ENCODE data around the gene DNAJB6.

Gene DNAJB6

DNA sequence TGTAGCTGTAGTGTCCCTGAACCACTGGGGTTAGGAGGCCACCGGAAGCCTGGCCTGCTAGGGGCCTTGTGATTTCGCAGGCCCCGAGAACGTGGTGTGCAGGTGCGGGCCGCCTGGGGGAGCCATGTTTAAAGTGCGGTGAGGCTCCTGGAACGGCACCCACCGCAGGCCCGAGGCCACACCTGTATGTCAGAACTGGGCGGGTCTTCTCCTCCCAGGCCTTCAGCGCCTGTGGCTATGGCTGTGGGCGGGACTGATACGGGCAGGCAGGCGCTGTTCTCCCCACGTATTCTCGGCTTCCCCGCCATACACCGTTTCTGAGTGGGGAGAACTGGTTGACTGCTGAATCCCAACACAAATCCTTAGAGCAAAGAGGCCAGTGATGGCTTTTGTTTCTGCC, 74.8 kb downstream of the DNAJB6 start:
- DNase-seq: no peak

DNA sequence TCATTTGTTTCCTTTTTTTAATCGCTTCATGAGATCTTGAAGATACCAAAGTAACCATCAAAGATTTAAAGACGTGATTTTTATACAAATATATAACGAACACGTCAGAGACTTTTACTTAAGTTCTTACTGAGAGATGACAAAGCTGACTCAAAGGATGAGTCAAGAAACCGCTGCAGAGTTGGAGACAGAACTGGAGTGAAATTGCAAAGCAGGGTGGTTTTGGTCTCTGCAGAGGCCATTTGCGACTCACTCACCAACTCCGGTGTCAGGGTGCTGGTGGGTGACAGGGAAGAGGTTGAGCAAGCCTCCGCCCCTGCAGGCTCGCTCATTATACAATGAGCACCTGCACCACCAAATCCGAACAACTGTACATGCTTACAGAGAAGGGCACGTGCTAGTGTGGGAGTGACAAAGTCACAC, 75.2 kb downstream of the DNAJB6 start:
- no peak for DNase-seq

DNA sequence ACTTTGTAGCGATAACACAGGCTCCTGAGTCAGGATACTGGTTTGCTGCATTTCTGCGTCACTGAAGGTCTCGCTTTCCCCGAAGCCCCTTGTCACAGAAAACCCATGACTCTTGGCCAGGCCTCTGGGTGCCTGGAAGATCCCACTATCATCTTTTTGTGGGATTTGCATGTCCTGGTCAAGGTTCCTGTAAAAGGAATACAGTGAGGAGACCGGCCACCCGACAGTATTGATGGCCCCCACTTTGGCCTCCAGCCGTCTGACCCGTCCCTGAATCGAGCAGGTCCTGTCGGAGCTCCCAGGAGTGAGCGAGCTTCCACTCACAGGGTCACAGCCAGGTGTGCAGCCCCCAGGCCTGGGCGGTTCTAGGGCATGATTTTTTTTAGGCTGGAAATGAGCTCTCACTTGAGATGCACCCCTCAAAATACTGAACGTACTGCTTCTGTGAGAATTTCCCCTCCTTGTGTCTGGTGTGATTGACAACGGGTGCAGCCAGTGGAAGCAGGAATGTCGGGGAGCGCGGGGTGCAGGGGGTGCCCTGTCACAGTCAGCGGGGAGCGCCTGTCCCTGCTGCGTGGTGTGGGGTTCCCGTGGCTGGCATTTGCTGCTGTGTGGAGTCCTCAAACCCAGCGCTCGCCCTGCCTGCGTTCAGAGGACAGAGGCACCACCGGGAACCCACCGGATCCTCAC, 75.8 kb downstream of the DNAJB6 start:
- DNase-seq: no peak

DNA sequence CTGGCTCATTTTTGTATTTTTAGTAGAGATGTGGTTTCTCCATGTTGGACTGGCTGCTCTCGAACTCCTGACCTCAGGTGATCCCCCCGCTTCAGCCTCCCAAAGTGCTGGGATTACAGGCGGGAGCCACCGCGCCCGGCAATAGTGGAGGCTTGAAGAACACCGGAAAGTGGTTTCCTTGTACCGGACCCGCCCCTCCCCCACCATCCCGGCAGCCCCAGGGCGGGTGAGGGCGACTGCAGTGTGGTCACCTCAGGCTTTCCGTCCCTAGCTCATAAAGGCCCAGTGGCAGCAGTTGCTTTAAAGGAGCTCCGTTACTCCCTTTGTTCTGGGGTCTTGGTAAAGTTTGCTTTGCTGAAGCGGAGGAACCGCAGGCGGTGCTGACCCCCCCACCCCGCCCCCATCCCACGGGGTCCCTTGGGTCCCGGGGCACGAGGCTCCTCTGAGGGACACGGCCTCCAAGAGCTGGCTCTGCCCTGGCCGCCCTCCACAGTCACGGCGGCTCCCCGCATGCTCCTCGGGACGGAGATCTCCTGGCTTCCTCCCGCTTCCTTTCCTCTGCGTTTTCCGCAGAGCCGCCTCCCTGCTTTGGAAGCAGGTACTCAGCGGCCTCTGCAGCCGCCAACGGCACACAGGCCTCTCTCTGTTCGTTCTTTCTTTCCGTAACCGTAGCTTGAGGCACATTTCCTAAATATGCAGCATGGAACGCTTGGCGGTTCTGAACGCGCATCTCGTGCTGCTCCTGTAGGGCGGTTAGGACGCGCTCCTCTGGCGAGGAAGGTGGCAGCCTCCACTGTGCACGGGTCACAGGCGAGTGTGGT, 77.3 kb downstream of the DNAJB6 start:
- DNase-seq: no peak

DNA sequence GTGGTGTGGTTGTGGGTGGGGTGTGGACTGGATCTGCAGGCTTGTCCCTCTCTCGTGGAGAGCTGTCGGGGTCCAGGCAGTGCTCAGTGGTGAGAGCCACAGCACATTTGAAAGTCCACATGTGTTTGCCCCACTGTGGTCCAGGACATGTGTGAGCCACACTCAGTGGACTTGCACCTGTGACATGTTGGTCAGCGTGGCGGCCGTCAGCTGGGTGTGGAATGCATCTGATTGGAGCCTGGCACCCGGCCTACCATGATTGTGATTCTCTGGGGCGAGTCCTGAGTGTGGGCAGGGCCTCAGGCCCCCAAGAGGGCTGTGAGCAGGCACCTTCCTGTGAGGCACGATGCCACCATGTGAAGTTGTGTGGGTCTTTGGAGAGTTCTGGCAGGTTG, 77.9 kb downstream of the DNAJB6 start:
- no peak for DNase-seq

DNA sequence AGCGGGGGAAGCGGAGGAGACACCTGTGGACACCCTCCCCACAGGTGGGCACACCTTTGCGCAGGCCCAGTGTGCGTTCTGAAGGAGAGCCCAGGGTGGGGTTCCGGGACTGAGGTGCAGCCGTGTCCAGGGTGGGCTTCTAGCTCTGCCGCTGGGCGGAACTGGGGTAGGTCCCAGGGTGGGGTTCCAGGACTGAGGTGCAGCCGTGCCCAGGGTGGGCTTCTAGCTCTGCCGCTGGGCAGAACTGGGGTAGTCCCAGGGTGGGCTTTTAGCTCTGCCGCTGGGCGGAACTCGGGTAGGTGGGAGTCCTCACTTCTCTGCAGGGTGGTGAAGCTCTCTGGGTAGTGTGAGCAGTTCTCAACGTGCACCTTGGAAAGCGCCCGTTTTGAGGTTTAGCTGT, 78.7 kb downstream of the DNAJB6 start:
- no peak for DNase-seq

DNA sequence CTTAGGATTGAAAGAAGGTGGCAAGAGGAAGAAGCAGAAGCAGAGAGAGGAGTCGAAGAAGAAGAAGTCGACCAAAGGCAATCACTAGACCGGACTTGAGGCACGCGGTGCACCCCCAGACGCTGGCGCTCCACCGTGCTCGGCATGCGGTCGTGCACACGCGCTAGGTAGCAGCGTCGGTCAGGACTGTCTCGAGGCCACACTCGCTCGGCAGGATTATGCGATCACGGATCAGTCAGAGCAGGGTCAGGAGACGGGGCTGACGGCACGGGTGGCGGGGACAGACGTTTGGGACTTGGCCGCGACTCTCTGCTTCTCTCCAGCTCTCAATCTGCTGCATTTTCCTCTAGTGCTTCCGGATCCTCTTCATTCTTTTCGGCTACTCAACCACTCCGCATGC, 79.2 kb downstream of the DNAJB6 start:
- DNase-seq: no peak

DNA sequence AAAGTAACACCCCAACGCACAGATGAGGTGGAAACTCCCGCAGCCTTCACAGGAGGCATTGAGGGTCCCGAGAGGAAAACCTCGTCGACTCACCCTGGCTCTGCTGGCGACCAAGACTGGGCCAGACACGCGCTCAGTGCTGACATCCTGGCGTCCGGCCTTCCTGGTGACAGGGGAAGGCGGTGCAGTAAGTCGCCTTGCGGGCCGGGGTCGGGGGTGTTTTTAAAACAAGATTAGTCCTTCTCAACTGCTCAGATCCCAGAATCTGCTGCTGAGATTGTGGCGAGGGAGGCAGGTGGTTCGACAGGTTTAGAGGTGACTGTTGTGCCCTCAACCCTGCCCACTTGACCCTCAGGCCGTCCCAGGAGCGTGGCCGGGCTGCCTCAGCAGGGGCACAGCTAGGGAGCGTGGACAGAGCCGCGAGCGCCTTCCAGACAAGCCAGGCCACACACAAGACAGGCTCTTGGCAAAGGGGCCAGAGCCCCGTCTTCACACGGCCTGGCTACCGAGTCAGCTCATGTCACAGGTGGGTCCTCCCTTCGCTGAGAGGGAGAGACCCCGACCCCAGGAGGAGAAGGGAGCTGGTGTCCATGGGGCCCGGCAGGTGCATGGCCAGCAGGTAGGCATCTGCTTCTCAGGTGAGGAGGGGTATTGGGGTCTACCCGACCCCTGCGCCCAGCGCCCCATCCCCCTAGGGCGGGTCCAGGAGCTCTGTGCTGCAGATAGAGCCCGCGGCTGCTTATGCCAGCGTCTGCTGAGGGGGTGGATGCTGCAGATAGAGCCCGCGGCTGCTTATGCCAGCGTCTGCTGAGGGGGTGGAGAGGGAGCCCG, 81.6 kb downstream of the DNAJB6 start:
- no peak for DNase-seq

DNA sequence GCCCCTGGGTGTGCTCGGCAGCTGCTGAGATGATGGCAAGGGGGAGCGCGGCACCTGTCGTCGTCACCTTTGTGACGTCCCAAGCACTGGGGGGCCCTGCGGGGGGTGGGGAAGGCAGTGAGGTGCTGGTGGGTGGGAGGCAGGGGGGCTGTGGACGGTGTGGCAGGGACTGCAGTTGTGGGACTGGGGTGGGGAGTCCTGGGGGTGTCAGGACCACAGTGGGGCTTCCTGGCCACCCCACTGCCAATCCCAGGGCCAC, 82.2 kb downstream of the DNAJB6 start:
- DNase-seq: no peak

DNA sequence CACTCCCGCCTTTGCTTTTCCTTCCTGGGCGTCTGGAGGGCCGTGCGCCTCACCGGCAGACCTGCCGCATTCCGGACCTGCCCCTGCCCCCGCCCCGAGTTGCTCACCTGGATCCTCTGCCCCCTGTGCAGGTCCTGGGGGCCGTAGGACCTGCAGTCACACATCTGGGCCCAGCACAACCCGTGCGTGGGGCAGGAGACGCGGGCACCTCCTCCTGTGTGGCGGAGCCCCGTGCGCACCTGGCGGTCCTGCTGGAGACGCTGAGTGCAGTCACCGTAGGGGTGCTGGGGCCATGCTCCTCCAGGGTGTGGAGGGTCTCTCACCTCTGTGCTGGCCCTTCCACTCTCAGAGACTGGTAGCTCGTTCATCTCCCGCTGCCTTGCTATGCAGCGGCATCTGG, 85.5 kb downstream of the DNAJB6 start:
- no peak for DNase-seq

DNA sequence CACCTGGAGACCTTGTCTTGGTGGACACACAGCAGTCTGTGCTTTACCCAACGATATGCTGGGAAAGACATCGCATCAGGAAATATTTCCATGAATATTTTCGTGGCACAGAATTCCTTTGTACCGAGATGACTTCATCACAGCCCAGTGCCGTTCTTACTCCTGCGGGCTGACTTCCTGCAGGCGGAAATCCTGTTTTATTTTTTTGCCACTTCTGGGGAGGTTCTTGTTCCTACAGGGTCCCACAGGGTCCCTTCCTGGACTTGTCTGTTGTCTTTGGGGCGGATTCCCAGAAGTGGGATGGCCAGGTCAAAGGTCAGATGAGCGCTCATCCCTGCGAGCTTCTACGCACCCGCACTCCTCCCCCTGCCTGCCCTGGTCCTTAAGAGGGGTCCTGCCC, 86.5 kb downstream of the DNAJB6 start:
- DNase-seq: no peak

DNA sequence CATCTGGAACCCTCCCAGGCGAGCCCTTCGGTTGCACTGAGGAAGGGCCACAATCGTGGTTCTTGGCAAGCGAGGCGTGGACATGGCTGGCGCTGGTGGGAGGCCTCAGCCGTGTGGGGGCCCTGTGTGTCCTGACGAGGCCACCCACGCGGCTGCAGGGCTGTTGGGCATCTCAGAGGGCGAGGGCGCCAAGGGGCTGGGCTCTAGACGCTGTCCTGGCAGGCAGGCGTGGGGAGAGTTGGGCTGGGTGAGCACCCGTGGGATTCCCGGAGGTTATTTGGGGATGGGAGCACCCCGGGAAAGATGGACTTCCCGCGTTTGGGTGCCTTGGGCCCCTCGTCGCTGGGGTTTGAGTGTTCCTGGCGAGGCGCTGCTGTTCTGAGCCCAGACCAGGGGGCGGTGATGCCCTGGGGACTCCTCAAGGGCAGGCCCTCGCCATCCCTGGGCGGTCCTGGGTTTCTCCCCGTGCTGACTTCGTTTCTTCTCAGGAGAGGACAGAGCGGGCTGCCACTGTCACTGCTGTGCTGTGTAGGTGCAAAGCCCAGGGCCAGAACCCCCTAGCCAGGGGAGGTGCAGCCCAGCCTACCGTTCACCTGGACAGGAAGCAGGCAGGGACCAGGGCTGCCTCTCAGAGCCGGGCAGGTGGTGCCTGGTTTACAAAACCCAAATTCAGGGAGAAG, 87.2 kb downstream of the DNAJB6 start:
- DNase-seq: no peak

DNA sequence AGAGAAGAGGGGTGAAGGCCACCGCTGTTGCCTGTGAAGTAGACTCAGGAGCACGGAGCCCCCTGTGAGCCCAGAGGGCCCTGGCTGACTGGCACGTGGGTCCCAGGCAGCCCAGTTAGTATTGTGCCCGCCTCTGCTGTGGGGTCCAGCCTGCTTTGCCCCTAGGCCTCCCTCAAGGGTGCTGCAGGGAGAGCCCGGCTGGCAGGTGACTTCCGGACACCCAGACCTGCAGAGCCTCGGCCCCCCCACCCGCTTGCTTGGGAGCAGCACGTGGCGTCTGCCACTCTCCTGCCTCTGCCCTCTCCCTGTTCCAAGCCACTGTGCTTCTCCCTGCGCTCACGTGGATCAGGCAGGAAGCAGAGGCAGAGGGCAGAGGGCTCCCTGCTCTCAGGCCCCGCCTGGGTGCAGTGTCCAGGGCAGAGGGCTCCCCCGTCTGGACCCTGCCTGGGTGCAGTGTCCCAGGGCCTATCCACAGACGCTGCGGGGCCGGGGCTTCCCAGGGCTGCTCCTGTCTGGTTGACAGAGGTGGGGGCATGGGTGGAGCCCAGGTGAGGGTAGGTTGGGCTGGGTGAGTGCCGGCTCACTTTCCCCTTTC, 88.4 kb downstream of the DNAJB6 start:
- DNase-seq: no peak

DNA sequence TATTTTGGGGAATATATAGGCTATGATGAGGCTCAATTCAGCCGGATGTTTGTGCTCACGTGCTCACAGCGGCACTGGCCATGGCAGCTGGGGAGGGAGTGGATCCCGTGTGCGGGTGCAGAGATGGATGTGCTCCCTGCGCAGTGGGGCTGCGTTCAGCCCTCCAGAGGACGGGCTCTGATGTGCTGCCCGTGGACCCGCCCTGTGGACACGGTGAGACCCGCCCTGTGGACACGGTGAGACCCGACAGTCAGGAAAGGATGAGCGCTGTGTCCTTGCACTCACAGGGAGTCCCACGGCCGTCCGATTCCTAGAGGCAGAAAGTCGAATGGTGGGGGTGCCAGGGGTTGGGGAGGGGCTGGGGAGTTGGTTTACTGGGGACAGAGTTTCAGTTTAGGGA, 89.0 kb downstream of the DNAJB6 start:
- DNase-seq: no peak

DNA sequence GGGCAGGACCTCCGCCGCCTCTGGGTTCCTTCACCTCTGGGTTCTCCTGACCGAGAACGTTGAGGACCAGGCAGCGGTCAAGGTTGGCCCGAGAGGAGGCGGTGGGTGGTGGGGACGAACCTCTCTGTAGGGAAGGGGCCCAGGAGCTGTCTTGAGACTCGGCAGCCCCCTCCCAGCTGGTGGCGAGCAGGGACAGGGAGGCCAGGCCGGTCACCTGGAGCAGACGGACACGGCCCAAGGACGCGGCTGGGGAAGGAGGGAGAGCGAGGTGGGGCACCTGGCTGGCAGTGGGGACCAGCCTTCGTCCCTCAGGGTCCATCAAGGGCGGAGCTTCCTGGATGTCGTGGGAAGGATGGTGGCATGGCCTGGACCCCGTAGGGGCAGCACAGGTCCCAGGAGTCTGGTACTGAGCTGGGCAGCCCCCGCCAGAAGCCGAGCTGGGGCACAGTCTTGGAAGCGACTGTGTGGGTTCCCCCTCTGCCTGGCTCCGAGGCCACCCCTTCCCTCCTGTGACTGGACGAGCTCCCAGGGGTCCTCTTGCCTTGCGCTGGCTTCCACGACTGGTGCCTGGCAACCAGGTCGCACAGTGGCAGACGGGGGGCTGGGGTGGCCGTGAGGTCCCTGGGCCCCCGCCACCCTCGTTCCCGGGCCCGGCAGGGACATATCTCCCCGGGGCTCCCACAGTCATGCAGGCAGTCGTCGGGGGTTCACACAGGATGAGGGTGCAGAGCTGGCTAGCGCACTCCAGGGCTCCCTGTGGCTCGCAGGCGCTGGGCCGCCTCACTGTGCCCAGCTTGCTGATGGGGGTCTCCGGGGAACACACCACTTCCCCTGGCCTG, 89.9 kb downstream of the DNAJB6 start:
- no peak for DNase-seq

DNA sequence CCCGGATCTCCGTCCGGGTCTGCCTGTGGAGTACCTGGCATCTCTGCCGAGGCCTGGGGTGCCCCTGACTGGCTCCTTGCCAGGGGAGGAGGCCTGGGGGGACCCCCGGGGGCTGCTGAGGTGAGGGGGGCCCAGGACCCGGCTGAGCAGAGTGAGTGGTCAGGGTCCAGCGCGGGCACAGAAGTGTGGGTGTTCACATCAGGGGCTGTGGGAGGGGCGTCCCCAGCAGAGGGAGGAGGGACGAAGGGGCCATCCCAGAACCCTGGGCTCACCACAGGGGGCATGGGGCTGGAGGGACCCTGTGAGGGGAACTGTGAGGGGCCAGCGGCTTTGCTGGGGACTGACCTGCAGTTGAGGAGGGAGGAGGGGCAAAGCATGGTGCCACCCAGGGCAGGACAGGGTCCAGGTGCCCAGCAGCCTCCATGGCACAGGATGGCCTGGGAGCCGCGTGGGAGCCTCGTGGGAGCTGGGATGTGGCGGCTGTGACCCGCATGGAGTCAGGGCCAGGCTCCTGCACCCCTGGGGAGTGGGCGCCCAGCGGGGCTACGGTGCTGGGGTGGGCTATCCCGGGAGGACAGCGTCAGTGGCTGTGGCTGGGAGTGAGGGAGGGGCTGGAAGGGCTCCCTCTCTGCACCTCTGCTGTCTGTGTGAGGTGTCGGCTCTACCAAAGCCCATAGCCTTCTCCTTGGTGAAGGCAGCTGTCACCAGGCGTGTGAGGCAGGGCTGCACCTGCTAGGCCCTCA, 91.2 kb downstream of the DNAJB6 start:
- DNase-seq: no peak

DNA sequence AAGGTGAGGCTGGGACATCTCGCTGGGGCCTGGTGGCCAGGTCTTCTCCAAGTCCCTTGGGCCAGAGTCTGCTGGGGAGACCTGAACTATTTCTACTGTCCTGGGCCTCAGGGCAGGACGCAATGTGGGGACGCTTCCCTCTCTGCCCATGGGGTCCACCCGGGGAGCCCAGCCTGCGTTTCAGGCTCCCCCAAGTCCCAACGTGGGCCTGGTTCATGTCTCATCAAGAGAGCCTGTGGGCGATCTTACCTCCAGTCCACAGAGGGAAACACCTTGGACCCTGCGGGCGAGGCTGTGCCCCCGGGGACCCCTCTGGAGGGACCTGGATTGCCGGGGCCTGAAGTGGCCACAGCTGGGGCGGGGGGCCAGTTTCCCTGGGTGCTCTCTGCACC, 91.7 kb downstream of the DNAJB6 start:
- no peak for DNase-seq

DNA sequence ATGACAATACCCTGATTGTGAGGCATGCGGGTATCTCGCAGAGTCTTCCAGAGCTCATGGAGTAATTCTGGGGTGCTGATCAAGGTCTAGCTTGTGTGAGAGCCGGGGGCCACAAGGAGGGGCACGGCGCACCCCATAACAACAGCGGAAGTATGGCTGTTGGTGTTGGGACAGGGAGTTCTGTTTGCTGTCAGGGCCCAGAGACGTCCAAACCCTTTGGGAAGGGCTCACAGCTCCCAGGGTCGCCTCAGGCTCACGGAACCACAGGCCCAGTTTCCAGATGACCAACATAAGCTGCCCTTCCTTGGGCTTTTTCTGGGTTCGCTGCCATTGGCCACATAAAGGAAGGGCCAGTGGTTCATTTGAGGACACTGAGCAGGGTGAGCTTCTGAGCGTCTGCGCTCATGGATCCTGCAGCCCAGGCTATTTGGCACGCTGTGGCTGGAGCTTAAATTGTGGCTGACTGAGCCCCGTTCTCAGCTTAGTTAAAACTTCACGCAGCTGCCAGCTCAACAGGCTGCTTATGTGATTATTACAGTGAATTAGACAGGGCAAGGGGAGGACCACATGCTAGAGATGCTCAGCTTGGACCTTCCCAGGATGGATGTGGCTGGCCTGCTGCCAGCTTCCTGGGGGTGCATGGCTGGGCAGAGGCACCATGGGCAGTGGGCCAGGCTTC, 92.3 kb downstream of the DNAJB6 start:
- peak; percentile 62 for DNase-seq

DNA sequence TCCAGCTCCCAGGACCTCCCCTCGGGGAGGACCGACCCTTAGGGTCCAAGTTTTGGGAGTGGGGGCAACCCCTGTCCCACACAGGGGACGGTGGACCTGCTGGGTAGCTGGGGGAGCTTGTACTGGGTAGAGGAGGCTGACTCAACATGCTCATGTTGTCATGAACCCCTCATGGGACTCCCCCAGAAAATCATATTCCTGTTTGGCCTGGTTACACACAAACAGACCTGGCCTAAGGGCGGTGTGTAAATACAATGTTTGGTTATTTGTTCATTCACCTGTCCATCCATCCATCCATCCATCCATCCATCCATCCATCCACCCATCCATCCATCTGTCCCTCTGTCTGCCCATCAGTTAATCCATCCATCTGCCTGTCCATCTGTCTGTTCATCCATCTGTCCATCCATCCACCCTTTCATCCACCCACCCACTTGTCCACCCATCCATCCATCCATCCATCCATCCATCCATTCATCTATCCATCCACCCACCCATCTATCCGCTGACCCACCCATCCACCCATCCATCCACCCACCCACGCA, 92.9 kb downstream of the DNAJB6 start:
- no peak for DNase-seq

DNA sequence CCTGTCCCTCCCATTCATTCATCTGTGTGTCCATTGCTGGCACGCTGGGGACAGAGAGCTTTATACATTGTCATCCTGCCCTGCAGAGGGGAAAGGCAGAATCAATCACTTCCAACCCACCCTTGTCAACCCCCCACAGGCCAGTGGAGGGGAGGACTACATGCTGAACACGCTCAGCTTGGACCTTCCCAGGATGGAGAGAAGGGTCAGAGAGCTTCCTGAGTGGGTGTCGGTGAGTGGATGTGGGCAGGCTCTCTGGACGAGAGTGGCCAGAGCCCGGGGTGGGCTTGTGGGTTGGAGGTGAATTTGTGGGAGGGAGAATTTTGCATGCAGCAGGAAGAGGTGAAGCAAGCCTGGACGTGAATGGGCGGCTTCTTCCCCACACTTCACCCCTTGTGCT, 93.9 kb downstream of the DNAJB6 start:
- no peak for DNase-seq

Data from COR-L47 (cell line).